ENCODE measurements around the gene SLC38A8.

The SLC38A8 gene

GRCh38 chr16:84068041-84068440 is 25.4 kb upstream of the SLC38A8 start:
- DNase-seq: no peak

- DNase-seq: no peak
Measured at GRCh38 chr16:84067640-84068039, 25.0 kb upstream of the SLC38A8 start.

GRCh38 chr16:84065536-84066132 is 23.0 kb upstream of the SLC38A8 start:
- peak; percentile 37 to 53 for DNase-seq

- DNase-seq: no peak
Measured at GRCh38 chr16:84063980-84064379, 21.4 kb upstream of the SLC38A8 start.

GRCh38 chr16:84062734-84063640 is 20.4 kb upstream of the SLC38A8 start:
- peak in 1 of 2 donors; percentile 63 for DNase-seq

- no peak for DNase-seq
Measured at GRCh38 chr16:84061236-84061819, 18.7 kb upstream of the SLC38A8 start.

GRCh38 chr16:84059946-84060901 is 17.6 kb upstream of the SLC38A8 start:
- DNase-seq: no peak

- DNase-seq: no peak
Measured at GRCh38 chr16:84059111-84059510, 16.5 kb upstream of the SLC38A8 start.

- no peak for DNase-seq
Measured at GRCh38 chr16:84058664-84059063, 16.1 kb upstream of the SLC38A8 start.

- DNase-seq: no peak
Measured at GRCh38 chr16:84058211-84058610, 15.6 kb upstream of the SLC38A8 start.

- no peak for DNase-seq
Measured at GRCh38 chr16:84056933-84057332, 14.3 kb upstream of the SLC38A8 start.

GRCh38 chr16:84055801-84056634 is 13.4 kb upstream of the SLC38A8 start:
- no peak for DNase-seq

- no peak for DNase-seq
Measured at GRCh38 chr16:84055366-84055765, 12.8 kb upstream of the SLC38A8 start.

GRCh38 chr16:84054916-84055315 is 12.3 kb upstream of the SLC38A8 start:
- DNase-seq: no peak

- no peak for DNase-seq
Measured at GRCh38 chr16:84054271-84054670, 11.7 kb upstream of the SLC38A8 start.

- DNase-seq: no peak
Measured at GRCh38 chr16:84053237-84053636, 10.6 kb upstream of the SLC38A8 start.

GRCh38 chr16:84052071-84052622 is 9.6 kb upstream of the SLC38A8 start:
- DNase-seq: no peak

- no peak for DNase-seq
Measured at GRCh38 chr16:84050316-84050715, 7.7 kb upstream of the SLC38A8 start.

GRCh38 chr16:84049403-84050060 is 6.9 kb upstream of the SLC38A8 start:
- no peak for DNase-seq

GRCh38 chr16:84048871-84049270 is 6.3 kb upstream of the SLC38A8 start:
- no peak for DNase-seq

- DNase-seq: no peak
Measured at GRCh38 chr16:84048270-84048669, 5.7 kb upstream of the SLC38A8 start.
